Measurements from ENCODE around the gene NAA11.
"Not testable (repeated sequence)": the region's sequence is repeated elsewhere in the genome, so short reads cannot be mapped to it uniquely, and the experiment has no call there.

Gene NAA11

GRCh38 chr4:79296768-79297428 lies 29.0 kb downstream of the NAA11 start:
- Histone ChIP-seq H3K4me1 (no peaks in the 10 kb centered on the region), H3K9me3 (no peaks in the 10 kb centered on the region), H3K4me3 (no peak overlapping the region), H3K27me3 (ENCODE audit: low read depth) (no peaks in the 10 kb centered on the region; the same call in 1 of the 2 replicates), H3K36me3 (replicated peaks) (no peaks in the 10 kb centered on the region)
- no peak for DNase-seq (ENCODE audit: low spot score in 2 of 2)
- in situ Hi-C loops (cut with MboI; ENCODE audit: low sequenced_read_pairs), result no loop called here

GRCh38 chr4:79295086-79295485 lies 30.8 kb downstream of the NAA11 start:
- no peaks in the 10 kb centered on the region for H3K9me3 ChIP-seq
- in situ Hi-C loops (cut with MboI; ENCODE audit: low sequenced_read_pairs), result no loop called here
- DNase-seq (ENCODE audit: low spot score in 2 of 2), result no peak
- H3K27me3 ChIP-seq (ENCODE audit: low read depth), result no peaks in the 10 kb centered on the region; the same call in 1 of the 2 replicates
- H3K4me3 ChIP-seq, result no peak overlapping the region
- no peaks in the 10 kb centered on the region for H3K4me1 ChIP-seq
- no peaks in the 10 kb centered on the region for H3K36me3 ChIP-seq (replicated peaks)

- in situ Hi-C loops (cut with MboI; ENCODE audit: low sequenced_read_pairs), result no loop called here
- no peak for DNase-seq (ENCODE audit: low spot score in 2 of 2)
- Histone ChIP-seq H3K9me3 (no peaks in the 10 kb centered on the region), H3K36me3 (replicated peaks) (no peaks in the 10 kb centered on the region), H3K4me3 (no peak overlapping the region), H3K4me1 (no peaks in the 10 kb centered on the region), H3K27me3 (ENCODE audit: low read depth) (no peaks in the 10 kb centered on the region; the same call in 1 of the 2 replicates)
Observed at GRCh38 chr4:79294064-79294463, 31.8 kb downstream of the NAA11 start.

- in situ Hi-C loops (cut with MboI; ENCODE audit: low sequenced_read_pairs), result no loop called here
- DNase-seq (ENCODE audit: low spot score in 2 of 2), result no peak
- H3K4me3 ChIP-seq, result no peak overlapping the region
Observed at GRCh38 chr4:79292008-79292407, 33.9 kb downstream of the NAA11 start.

GRCh38 chr4:79290376-79290775 lies 35.5 kb downstream of the NAA11 start:
- Histone ChIP-seq H3K4me3 (no peak overlapping the region), H3K27me3 (ENCODE audit: low read depth) (no peaks in the 10 kb centered on the region; the same call in 1 of the 2 replicates), H3K4me1 (no peaks in the 10 kb centered on the region), H3K9me3 (no peaks in the 10 kb centered on the region), H3K36me3 (replicated peaks) (no peaks in the 10 kb centered on the region)
- in situ Hi-C loops (cut with MboI; ENCODE audit: low sequenced_read_pairs), result no loop called here
- DNase-seq (ENCODE audit: low spot score in 2 of 2), result no peak

More at GRCh38 chr4:79292008-79292407, 33.9 kb downstream of the NAA11 start:
- no peaks in the 10 kb centered on the region for H3K36me3 ChIP-seq (replicated peaks)
- H3K4me1 ChIP-seq, result no peaks in the 10 kb centered on the region
- no peaks in the 10 kb centered on the region for H3K9me3 ChIP-seq
- H3K27me3 ChIP-seq (ENCODE audit: low read depth), result no peaks in the 10 kb centered on the region; the same call in 1 of the 2 replicates

GRCh38 chr4:79288185-79288584 lies 37.7 kb downstream of the NAA11 start:
- DNase-seq (ENCODE audit: low spot score in 2 of 2), result no peak
- H3K4me3 ChIP-seq, result no peak overlapping the region
- no peaks in the 10 kb centered on the region for H3K36me3 ChIP-seq (replicated peaks)
- no peaks in the 10 kb centered on the region for H3K4me1 ChIP-seq
- H3K27me3 ChIP-seq (ENCODE audit: low read depth), result no peaks in the 10 kb centered on the region; the same call in 1 of the 2 replicates
- no peaks in the 10 kb centered on the region for H3K9me3 ChIP-seq
- in situ Hi-C loops (cut with MboI; ENCODE audit: low sequenced_read_pairs), result no loop called here

- H3K9me3 ChIP-seq, result no peaks in the 10 kb centered on the region
- H3K36me3 ChIP-seq (replicated peaks), result no peaks in the 10 kb centered on the region
- in situ Hi-C loops (cut with MboI; ENCODE audit: low sequenced_read_pairs), result no loop called here
- H3K4me1 ChIP-seq, result no peaks in the 10 kb centered on the region
- DNase-seq (ENCODE audit: low spot score in 2 of 2), result no peak
- H3K27me3 ChIP-seq (ENCODE audit: low read depth), result no peaks in the 10 kb centered on the region; the same call in 1 of the 2 replicates
- no peak overlapping the region for H3K4me3 ChIP-seq
Observed at GRCh38 chr4:79287718-79288117, 38.1 kb downstream of the NAA11 start.

GRCh38 chr4:79287076-79287475 lies 38.8 kb downstream of the NAA11 start:
- no peaks in the 10 kb centered on the region for H3K4me1 ChIP-seq
- H3K4me3 ChIP-seq, result no peak overlapping the region
- no peaks in the 10 kb centered on the region for H3K9me3 ChIP-seq
- no peaks in the 10 kb centered on the region; the same call in 1 of the 2 replicates for H3K27me3 ChIP-seq (ENCODE audit: low read depth)
- no peak for DNase-seq (ENCODE audit: low spot score in 2 of 2)
- no peaks in the 10 kb centered on the region for H3K36me3 ChIP-seq (replicated peaks)
- in situ Hi-C loops (cut with MboI; ENCODE audit: low sequenced_read_pairs), result no loop called here

- Histone ChIP-seq H3K4me3 (no peak overlapping the region), H3K4me1 (no peaks in the 10 kb centered on the region), H3K36me3 (replicated peaks) (no peaks in the 10 kb centered on the region), H3K27me3 (ENCODE audit: low read depth) (no peaks in the 10 kb centered on the region), H3K9me3 (no peaks in the 10 kb centered on the region)
- in situ Hi-C loops (cut with MboI; ENCODE audit: low sequenced_read_pairs), result no loop called here
- DNase-seq (ENCODE audit: low spot score in 2 of 2), result no peak
Observed at GRCh38 chr4:79281566-79282359, 44.1 kb downstream of the NAA11 start.

GRCh38 chr4:79277467-79277866 lies 48.4 kb downstream of the NAA11 start:
- H3K36me3 ChIP-seq (replicated peaks); H3K4me3 ChIP-seq; in situ Hi-C loops (cut with MboI; ENCODE audit: low sequenced_read_pairs); H3K4me1 ChIP-seq; H3K9me3 ChIP-seq; H3K27me3 ChIP-seq (ENCODE audit: low read depth); DNase-seq (ENCODE audit: low spot score in 2 of 2): not testable (repeated sequence)

- Histone ChIP-seq H3K4me1 (no peaks in the 10 kb centered on the region), H3K36me3 (replicated peaks) (no peaks in the 10 kb centered on the region), H3K9me3 (no peaks in the 10 kb centered on the region), H3K27me3 (ENCODE audit: low read depth) (no peaks in the 10 kb centered on the region), H3K4me3 (no peak overlapping the region)
- DNase-seq (ENCODE audit: low spot score in 2 of 2), result no peak
- in situ Hi-C loops (cut with MboI; ENCODE audit: low sequenced_read_pairs), result no loop called here
Observed at GRCh38 chr4:79273915-79274314, 51.9 kb downstream of the NAA11 start.

- Histone ChIP-seq H3K4me1 (no peaks in the 10 kb centered on the region), H3K36me3 (replicated peaks) (no peaks in the 10 kb centered on the region), H3K4me3 (no peak overlapping the region), H3K9me3 (no peaks in the 10 kb centered on the region), H3K27me3 (ENCODE audit: low read depth) (no peaks in the 10 kb centered on the region)
- in situ Hi-C loops (cut with MboI; ENCODE audit: low sequenced_read_pairs), result no loop called here
- DNase-seq (ENCODE audit: low spot score in 2 of 2), result no peak
Observed at GRCh38 chr4:79272761-79273160, 53.1 kb downstream of the NAA11 start.

- H3K4me1 ChIP-seq, result no peaks in the 10 kb centered on the region
- in situ Hi-C loops (cut with MboI; ENCODE audit: low sequenced_read_pairs), result no loop called here
- H3K27me3 ChIP-seq (ENCODE audit: low read depth), result no peaks in the 10 kb centered on the region
- no peaks in the 10 kb centered on the region for H3K36me3 ChIP-seq (replicated peaks)
- no peak overlapping the region for H3K4me3 ChIP-seq
- no peak for DNase-seq (ENCODE audit: low spot score in 2 of 2)
- H3K9me3 ChIP-seq, result no peaks in the 10 kb centered on the region
Observed at GRCh38 chr4:79272126-79272525, 53.7 kb downstream of the NAA11 start.

- no peaks in the 10 kb centered on the region for H3K9me3 ChIP-seq
- no peaks in the 10 kb centered on the region for H3K27me3 ChIP-seq (ENCODE audit: low read depth)
- H3K4me1 ChIP-seq, result no peaks in the 10 kb centered on the region
- in situ Hi-C loops (cut with MboI; ENCODE audit: low sequenced_read_pairs), result no loop called here
- no peak overlapping the region for H3K4me3 ChIP-seq
- no peaks in the 10 kb centered on the region for H3K36me3 ChIP-seq (replicated peaks)
- DNase-seq (ENCODE audit: low spot score in 2 of 2), result no peak
Observed at GRCh38 chr4:79267671-79268070, 58.2 kb downstream of the NAA11 start.

Data from HAP-1 (cell line).